HG02678 (cell line): ENCODE measurements around the gene ENAH.

Source experiments
- ATAC-seq: cut with Tn5 transposase; IDR thresholded peaks from one replicate; pipeline ENCODE4 v1.9.1; 2021; ENCODE audit warnings: mild to moderate bottlenecking, moderate library complexity; ENCODE audit not compliant: unreplicated experiment

Gene ENAH

GRCh38 chr1:225608014-225608796 is 44.7 kb downstream of the ENAH start:
- ATAC-seq, result no peak

GRCh38 chr1:225607355-225607754 is 45.6 kb downstream of the ENAH start:
- no peak for ATAC-seq

- ATAC-seq, result no peak
These were observed 49.2 kb downstream of the ENAH start for GRCh38 chr1:225603538-225604354.

- ATAC-seq, result no peak
These were observed 50.2 kb downstream of the ENAH start for GRCh38 chr1:225602590-225603206.

- ATAC-seq, result no peak
These were observed 50.9 kb downstream of the ENAH start for GRCh38 chr1:225601902-225602589.

GRCh38 chr1:225598847-225599246 is 54.1 kb downstream of the ENAH start:
- ATAC-seq, result no peak

GRCh38 chr1:225597926-225598575 is 54.9 kb downstream of the ENAH start:
- no peak for ATAC-seq

GRCh38 chr1:225596736-225597135 is 56.2 kb downstream of the ENAH start:
- no peak for ATAC-seq

- no peak for ATAC-seq
These were observed 56.9 kb downstream of the ENAH start for GRCh38 chr1:225595974-225596551.

GRCh38 chr1:225595452-225595851 is 57.5 kb downstream of the ENAH start:
- ATAC-seq, result no peak

- no peak for ATAC-seq
These were observed 59.5 kb downstream of the ENAH start for GRCh38 chr1:225593414-225593813.

GRCh38 chr1:225592362-225593025 is 60.4 kb downstream of the ENAH start:
- no peak for ATAC-seq

- no peak for ATAC-seq
These were observed 65.6 kb downstream of the ENAH start for GRCh38 chr1:225587310-225587709.

- ATAC-seq, result no peak
These were observed 71.7 kb downstream of the ENAH start for GRCh38 chr1:225581186-225581585.

- no peak for ATAC-seq
These were observed 72.5 kb downstream of the ENAH start for GRCh38 chr1:225580238-225581099.

GRCh38 chr1:225578251-225578977 is 74.5 kb downstream of the ENAH start:
- no peak for ATAC-seq

- ATAC-seq, result no peak
These were observed 75.7 kb downstream of the ENAH start for GRCh38 chr1:225577241-225577640.

- ATAC-seq, result no peak
These were observed 79.7 kb downstream of the ENAH start for GRCh38 chr1:225573216-225573615.
